HepG2 (cell line): ENCODE data around the gene FBXO9. TPM values are rescaled to one million over a fixed set of nuclear protein-coding genes. Genes with fewer than 3 reads are reported as not detected.

Experiments
- ARID2 ChIP-seq: sonication (generic); formaldehyde crosslinking; IDR thresholded peaks from 2 replicates; pipeline ENCODE4 v1.8.1; 2022; ENCODE audit warnings: mild to moderate bottlenecking, missing genetic modification reagents, borderline replicate concordance
- BCL6 ChIP-seq: IDR thresholded peaks from 2 replicates; pipeline ENCODE4 v1.6.1; 2016; ENCODE audit warnings: missing genetic modification reagents, missing compliant biosample characterization
- CHCHD3 ChIP-seq: sonication (generic); formaldehyde crosslinking; IDR thresholded peaks from 2 replicates; pipeline ENCODE4 v1.8.0; 2022; ENCODE audit warnings: mild to moderate bottlenecking, missing genetic modification reagents, moderate library complexity
- CREM ChIP-seq, 2 experiments: sonication (generic) in 1 of 2; formaldehyde crosslinking in 1 of 2; IDR thresholded peaks; 2 replicates each; pipeline versions ENCODE4 v1.4.0 to v1.6.1; 2016 to 2020; ENCODE audit warnings: antibody characterized with exemption in 1 of 2, mild to moderate bottlenecking in 1 of 2, missing genetic modification reagents in 1 of 2
- ESRRA ChIP-seq: sonication (generic); formaldehyde crosslinking; IDR thresholded peaks from 2 replicates; pipeline ENCODE4 v1.5.1; 2020; ENCODE audit warnings: mild to moderate bottlenecking, low read depth, missing genetic modification reagents
- FOXA3 ChIP-seq: IDR thresholded peaks from 2 replicates; pipeline ENCODE4 v1.6.1; 2016; ENCODE audit warnings: missing genetic modification reagents, missing compliant biosample characterization
- GZF1 ChIP-seq: sonication (generic); formaldehyde crosslinking; IDR thresholded peaks from 2 replicates; pipeline ENCODE4 v1.5.1; 2020; ENCODE audit warnings: mild to moderate bottlenecking, missing genetic modification reagents
- NFYC ChIP-seq: IDR thresholded peaks from 2 replicates; pipeline ENCODE4 v1.6.1; 2016; ENCODE audit warnings: missing genetic modification reagents, missing compliant biosample characterization
- RCOR2 ChIP-seq: IDR thresholded peaks from 2 replicates; pipeline ENCODE4 v1.6.1; 2016; ENCODE audit warnings: missing biosample characterization, missing genetic modification reagents
- RXRA ChIP-seq: sonication (generic); formaldehyde crosslinking; IDR thresholded peaks from 2 replicates; pipeline ENCODE4 v1.5.1; 2020; ENCODE audit warnings: missing genetic modification reagents
- SOX6 ChIP-seq, 2 experiments: fragments of 450-650 bp in 1 of 2; sonication (generic) in 1 of 2; formaldehyde crosslinking in 1 of 2; IDR thresholded peaks; 2 replicates each; pipeline versions ENCODE4 v1.4.0 to v1.6.1; 2017 to 2020; ENCODE audit warnings: antibody characterized with exemption in 1 of 2, mild to moderate bottlenecking in 1 of 2, missing genetic modification reagents in 1 of 2
- TP53 ChIP-seq: sonication (generic); formaldehyde crosslinking; conservative IDR thresholded peaks from 2 replicates; pipeline ENCODE4 v1.4.0; 2020; ENCODE audit warnings: missing genetic modification reagents
- ZBTB21 ChIP-seq: sonication (generic); formaldehyde crosslinking; IDR thresholded peaks from 2 replicates; pipeline ENCODE4 v1.4.0; 2020; ENCODE audit warnings: missing genetic modification reagents
- ZNF205 ChIP-seq: IDR thresholded peaks from 2 replicates; pipeline ENCODE4 v1.6.1; 2018; ENCODE audit warnings: missing biosample characterization, missing genetic modification reagents
- ZNF7 ChIP-seq: IDR thresholded peaks from 2 replicates; pipeline ENCODE4 v1.6.1; 2016; ENCODE audit warnings: missing biosample characterization, missing genetic modification reagents
- polyA plus RNA-seq, 8 experiments: library from polyadenylated mRNA; depleted of rRNA in 3 of 8; stranded (reverse) in 7 of 8; unstranded in 1 of 8; fragments of >200 nt; fragmentation: Illumina TruSeq in 4 of 8; extraction: Trizol in 4 of 8; gene quantifications; 2 replicates each; pipeline versions ENCODE4 v1.2.1 to v1.2.3, GENCODE V29; 2011 to 2016; ENCODE audit warnings: low read depth in 4 of 8, missing spikeins in 1 of 8, mixed read lengths in 1 of 8; ENCODE audit not compliant: insufficient read depth in 1 of 8
- total RNA-seq, 5 experiments: library from RNA; depleted of rRNA; stranded (reverse); fragments of >200 nt; fragmentation: Illumina TruSeq; extraction: Trizol; gene quantifications; 2 replicates each; pipeline ENCODE4 v1.2.3, GENCODE V29; 2016; ENCODE audit warnings: low read depth in 1 of 5
- TF ChIP-seq, protein P1 (sequence below): IDR thresholded peaks from 2 replicates; pipeline ENCODE4 v1.6.1; 2016; ENCODE audit warnings: mild to moderate bottlenecking, missing biosample characterization, missing genetic modification reagents
- TF ChIP-seq, protein P2 (sequence below): sonication (generic); formaldehyde crosslinking; IDR thresholded peaks from 2 replicates; pipeline ENCODE4 v1.5.1; 2020; ENCODE audit warnings: missing genetic modification reagents, mild to moderate bottlenecking, borderline replicate concordance
- TF ChIP-seq, protein P3 (sequence below): sonication (generic); formaldehyde crosslinking; IDR thresholded peaks from 2 replicates; pipeline ENCODE4 v1.4.0; 2020; ENCODE audit warnings: missing genetic modification reagents

FBXO9 gene
- total and polyA plus RNA-seq, 2 of the 13 experiments (the other 11 are each of a cell fraction or from before 2014, with no cell fraction given), result 64.3 to 98.4 TPM

DNA sequence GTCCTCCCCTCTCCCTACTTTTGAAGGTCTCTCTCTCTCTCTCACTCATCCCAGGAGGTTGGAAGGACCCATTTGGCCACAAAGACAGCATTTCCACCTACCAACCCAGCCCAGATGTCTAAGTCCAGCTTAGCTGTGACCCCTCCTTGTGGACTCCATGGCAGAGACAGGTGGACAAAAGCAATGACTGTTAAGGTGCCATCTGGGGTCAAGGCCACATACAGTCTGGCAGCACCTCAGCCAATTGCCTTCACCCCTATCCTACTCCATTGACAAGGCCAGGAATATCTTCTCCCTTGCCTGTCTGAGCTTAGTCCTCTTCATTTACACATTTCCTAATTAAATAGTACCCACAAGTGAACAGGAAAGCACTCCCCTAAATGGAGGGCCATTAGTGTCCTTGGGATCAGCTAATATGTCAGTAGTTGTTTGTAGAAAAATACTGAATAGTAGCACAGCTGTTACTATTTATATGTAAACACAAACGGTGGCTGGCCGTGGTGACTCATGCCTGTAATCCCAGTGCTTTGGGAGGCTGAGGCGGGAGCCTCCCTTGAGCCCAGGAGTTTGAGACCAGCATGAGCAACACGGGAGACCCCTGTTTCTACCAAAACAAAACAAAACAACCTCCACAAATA lies 54.7 kb downstream of the FBXO9 start (continued):
- TF ChIP-seq, protein P1, sequence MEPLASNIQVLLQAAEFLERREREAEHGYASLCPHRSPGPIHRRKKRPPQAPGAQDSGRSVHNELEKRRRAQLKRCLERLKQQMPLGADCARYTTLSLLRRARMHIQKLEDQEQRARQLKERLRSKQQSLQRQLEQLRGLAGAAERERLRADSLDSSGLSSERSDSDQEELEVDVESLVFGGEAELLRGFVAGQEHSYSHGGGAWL (CRISPR knock-in tag), result 0 out of 2 replicates have a peak, but pooled peaks have one; percentile 6
- TF ChIP-seq CREM (IDR thresholded peaks at IDR 0.05) (peak; percentile 49), CREM (CRISPR knock-in tag; IDR thresholded peaks at IDR 0.05) (no peak), RXRA (peak; percentile 98), NFYC (CRISPR knock-in tag) (no peak), FOXA3 (CRISPR knock-in tag) (peak; percentile 89), RCOR2 (CRISPR knock-in tag) (peak; percentile 39), SOX6 (IDR thresholded peaks at IDR 0.05) (no peak), SOX6 (CRISPR knock-in tag; IDR thresholded peaks at IDR 0.05) (peak; percentile 96), ESRRA (no peak), CHCHD3 (CRISPR knock-in tag) (no peak), GZF1 (CRISPR knock-in tag) (no peak), ZNF205 (CRISPR knock-in tag) (no peak), ARID2 (CRISPR knock-in tag) (peak; percentile 62; the same call in 1 of the 2 replicates), TP53 (no peak), BCL6 (CRISPR knock-in tag) (peak; percentile 86), ZBTB21 (CRISPR knock-in tag) (no peak), ZNF7 (no peak)
- TF ChIP-seq, protein P2, sequence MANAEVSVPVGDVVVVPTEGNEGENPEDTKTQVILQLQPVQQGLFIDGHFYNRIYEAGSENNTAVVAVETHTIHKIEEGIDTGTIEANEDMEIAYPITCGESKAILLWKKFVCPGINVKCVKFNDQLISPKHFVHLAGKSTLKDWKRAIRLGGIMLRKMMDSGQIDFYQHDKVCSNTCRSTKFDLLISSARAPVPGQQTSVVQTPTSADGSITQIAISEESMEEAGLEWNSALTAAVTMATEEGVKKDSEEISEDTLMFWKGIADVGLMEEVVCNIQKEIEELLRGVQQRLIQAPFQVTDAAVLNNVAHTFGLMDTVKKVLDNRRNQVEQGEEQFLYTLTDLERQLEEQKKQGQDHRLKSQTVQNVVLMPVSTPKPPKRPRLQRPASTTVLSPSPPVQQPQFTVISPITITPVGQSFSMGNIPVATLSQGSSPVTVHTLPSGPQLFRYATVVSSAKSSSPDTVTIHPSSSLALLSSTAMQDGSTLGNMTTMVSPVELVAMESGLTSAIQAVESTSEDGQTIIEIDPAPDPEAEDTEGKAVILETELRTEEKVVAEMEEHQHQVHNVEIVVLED (CRISPR knock-in tag), result peak; percentile 52; the same call in 1 of the 2 replicates
- TF ChIP-seq, protein P3, sequence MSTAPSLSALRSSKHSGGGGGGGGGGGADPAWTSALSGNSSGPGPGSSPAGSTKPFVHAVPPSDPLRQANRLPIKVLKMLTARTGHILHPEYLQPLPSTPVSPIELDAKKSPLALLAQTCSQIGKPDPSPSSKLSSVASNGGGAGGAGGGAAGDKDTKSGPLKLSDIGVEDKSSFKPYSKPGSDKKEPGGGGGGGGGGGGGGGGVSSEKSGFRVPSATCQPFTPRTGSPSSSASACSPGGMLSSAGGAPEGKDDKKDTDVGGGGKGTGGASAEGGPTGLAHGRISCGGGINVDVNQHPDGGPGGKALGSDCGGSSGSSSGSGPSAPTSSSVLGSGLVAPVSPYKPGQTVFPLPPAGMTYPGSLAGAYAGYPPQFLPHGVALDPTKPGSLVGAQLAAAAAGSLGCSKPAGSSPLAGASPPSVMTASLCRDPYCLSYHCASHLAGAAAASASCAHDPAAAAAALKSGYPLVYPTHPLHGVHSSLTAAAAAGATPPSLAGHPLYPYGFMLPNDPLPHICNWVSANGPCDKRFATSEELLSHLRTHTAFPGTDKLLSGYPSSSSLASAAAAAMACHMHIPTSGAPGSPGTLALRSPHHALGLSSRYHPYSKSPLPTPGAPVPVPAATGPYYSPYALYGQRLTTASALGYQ (CRISPR knock-in tag), result peak; percentile 74; the same call in 1 of the 2 replicates
